Inflammatory macrophage treated with lipopolysaccharide for 1 hour (primary cell): Measurements from ENCODE around the gene IPO5.
"Not testable (repeated sequence)": the region's sequence is repeated elsewhere in the genome, so short reads cannot be mapped to it uniquely, and the experiment has no call there.

Experiments used
- DNase-seq, 2 donors: peaks; one replicate each; pipeline ENCODE4 v3.0.0-alpha.2; 2020 to 2022

The IPO5 gene

DNA sequence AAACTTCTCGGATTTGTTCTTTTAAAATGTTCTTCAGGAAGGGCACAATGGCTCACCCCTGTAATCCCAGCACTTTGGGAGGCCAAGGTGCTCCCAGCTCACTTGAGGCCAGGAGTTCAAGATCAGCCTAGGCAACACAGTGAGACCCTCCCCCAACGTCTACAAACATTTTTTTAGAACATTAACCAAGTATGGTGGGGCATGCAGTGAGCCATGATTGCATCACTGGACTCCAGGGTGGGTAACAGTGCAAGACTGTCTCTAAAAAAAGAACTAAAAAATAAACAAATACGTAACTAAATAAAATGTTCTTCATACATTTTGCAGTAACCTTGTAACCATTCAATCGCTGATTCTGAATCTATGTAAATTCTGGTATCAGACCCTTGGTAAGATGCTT, 2.1 kb upstream of the IPO5 start:
- no peak for DNase-seq

DNA sequence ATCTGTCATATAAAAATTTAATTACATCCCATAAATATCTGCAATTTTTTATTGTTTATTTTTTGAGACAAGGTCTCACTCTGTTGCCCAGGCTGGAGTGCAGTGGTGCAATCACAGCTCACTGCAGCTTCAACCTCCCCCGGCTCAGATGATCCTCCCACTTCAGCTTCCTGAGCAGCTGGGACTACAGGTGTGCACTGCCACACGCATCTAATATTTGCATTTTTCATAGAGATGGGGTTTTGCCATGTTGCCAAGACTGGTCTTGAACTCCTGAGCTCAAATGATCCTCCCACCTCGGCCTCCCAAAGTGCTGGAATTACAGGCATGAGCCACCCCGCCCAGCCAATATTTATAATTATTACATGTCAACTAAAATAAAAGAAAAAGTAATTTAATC, 644 bp upstream of the IPO5 start:
- not testable (repeated sequence) for DNase-seq

- DNase-seq: no peak
Observed at GRCh38 chr13:97961340-97961739, 7.9 kb downstream of the IPO5 start.

DNA sequence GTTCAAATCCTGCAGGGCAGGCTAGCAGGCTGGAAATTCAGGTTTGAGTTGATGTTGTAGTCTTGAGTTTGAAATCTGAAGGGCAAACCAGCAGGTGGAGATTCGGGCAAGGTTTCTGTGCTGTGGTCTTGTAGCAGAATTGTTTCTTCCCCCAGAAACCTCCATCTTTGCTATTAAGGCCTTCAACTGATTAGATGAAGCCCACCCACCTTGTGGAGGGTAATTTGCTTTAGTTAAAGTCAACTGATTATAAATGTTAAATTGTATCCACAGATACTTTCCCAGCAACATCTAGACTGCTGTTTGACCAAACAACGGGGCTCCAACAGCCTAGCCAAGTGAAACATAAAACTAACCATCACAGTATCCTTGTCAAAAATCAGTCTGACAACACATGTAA, 9.4 kb downstream of the IPO5 start:
- no peak for DNase-seq

- no peak for DNase-seq
Observed at GRCh38 chr13:97967226-97967625, 13.8 kb downstream of the IPO5 start.

- DNase-seq: no peak
Observed at GRCh38 chr13:97967948-97968347, 14.5 kb downstream of the IPO5 start.

DNA sequence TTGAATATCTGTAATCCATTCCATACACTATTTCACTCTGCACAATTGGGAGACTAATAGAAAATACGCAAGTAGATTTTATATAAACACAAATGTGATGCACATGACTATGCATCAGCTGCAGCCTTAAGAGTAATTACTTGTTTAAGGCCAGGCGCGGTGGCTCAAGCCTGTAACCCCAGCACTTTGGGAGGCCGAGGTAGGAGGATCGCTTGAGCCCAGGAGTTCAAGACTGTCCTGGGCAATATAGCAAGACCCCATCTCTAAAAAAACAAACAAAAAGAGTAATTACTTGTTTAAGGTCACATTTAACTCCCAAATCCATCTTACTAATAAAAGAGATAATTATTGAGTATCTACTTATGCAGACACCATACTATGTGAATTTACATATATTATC, 18.0 kb downstream of the IPO5 start:
- no peak for DNase-seq

- no peak for DNase-seq
Observed at GRCh38 chr13:97974773-97975172, 21.3 kb downstream of the IPO5 start.

GRCh38 chr13:97975280-97975847, 21.9 kb downstream of the IPO5 start:
- DNase-seq: no peak

DNA sequence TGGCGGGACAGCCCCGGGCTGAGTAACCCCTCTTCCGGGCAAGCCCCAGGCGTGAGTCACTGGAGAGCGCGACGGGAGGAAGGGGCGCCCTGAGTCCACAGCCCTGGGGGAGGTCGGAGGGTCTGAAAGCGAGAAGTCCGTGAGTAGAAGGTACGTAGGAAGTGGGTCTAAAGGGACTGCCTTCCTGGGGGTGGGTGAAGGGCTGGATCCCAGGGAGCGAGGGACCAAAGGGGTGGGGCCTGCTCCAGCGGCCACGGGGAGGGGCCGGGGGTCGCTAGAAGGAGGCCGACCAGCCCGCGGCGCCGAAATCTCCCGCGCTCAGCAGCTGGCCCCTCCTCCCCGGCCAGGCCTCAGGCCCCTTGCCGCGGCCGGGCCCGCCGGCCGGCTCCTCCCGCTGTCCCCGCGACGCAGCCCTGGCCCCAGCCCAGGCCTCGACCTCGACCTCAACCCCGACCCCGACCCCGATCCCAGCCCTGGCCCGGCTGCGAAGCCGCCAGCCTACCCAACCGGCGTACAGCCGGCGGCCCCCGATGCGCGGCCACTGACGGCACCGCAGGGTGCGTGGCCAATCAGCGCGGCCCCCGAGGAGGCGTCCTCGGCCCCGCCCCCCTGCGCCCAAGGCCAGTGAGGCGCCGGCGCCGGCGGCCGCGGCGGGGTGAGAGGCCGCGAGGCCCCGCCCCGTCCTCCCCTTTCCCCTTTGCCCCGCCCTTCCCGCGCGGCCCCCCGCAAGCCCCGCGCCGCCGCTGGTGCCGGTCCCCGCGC, 22.6 kb downstream of the IPO5 start:
- peak; percentile 82 to 84 for DNase-seq

DNA sequence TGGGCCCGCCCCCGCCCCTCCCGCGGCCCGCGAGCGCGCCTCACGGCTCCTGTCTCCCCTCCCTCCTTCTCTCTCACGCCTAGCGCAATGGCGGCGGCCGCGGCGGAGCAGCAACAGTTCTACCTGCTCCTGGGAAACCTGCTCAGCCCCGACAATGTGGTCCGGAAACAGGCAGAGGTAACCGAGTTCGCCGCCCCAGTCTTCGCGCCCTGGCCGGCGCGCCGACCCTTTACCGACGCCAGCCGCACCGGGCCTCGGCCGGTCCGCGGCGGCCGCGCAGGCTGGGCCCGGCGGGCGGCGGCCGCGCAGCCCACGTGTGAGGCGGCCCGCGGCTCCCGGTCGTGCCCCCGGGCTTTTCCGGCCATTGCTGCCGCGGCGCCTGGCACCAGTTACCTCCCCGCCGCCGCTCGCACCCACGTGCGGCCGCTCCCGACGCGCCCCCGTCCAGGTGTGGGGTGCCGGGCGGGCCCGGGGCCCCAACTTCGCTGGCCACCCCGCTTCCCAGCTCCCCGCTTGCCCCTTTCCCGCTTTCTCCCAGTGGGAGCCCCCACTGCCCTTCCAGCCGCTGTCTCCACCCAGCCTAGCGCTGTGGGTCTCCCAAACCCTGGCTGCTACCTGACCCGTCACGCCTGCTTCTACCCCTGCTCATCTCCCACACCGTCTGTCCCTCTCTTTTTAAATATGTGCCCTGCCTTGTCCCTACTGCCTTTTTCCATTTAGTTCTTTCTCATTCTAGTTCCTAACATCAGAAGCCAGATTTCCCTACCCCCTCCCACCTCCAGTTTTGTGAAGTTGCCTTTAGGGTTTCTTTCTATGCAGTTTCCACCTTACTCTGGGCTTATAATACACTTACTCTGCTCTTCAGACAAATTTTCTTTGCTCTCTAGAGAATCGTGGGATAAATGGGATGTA, 23.4 kb downstream of the IPO5 start:
- peak; percentile 8 to 15 for DNase-seq

DNA sequence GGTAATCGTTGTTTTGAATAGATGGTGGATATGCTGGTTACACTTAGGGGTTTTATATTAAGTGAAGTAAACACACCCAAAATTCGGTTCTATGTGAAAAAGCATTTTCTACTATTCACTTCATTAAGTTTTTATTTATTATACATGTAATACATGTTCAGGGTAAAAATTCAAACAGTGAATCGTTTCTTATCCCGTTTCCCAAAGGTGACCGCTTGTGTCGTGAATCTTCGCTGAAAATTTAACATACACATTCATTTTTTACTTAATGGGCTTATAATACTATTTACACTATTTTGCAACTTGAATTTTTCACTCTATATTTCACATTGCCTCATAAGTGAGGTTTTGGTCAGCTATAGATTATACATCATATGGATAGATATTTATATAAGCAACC, 24.5 kb downstream of the IPO5 start:
- no peak for DNase-seq

DNA sequence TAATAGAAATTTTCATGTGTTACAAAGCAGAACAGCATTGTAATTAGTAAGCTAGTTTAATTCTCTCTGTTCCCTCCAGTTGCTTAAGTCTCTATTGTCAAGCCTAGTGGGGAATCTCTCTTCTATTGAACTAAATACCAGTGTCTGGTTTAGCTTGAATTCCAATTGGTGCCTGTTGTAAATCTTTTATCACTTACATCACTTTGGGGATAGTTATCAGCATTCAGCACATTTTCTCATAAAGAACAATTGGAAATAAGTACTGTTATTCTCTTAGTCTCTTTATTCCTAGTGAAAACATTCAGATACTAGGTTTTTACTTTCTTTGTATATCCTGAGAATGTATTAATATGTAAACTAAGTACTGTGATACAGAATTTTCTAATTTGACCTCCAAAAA, 25.2 kb downstream of the IPO5 start:
- DNase-seq: no peak

GRCh38 chr13:97979051-97979450, 25.6 kb downstream of the IPO5 start:
- DNase-seq: no peak

DNA sequence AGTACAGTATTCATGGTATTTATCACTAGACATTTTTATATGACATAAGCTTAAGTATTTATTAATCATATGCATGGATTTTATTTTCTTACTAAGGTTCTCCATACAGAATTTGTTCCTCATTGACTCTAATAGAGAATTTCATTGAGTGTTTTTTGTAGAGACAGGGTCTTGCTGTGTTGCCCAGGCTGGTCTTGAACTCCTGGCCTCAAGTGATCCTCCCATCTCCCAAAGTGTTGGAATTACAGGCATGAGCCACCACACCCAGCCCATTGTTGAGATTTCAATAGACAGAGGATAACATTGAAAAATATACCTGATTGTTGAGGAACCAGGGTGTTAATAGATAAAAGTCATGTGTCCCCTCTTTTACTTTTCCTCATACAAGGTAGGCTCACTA, 26.1 kb downstream of the IPO5 start:
- no peak for DNase-seq

- no peak for DNase-seq
Observed at GRCh38 chr13:97982286-97982685, 28.8 kb downstream of the IPO5 start.

- DNase-seq: peak; percentile 42 to 64
Observed at GRCh38 chr13:97986835-97987234, 33.4 kb downstream of the IPO5 start.

DNA sequence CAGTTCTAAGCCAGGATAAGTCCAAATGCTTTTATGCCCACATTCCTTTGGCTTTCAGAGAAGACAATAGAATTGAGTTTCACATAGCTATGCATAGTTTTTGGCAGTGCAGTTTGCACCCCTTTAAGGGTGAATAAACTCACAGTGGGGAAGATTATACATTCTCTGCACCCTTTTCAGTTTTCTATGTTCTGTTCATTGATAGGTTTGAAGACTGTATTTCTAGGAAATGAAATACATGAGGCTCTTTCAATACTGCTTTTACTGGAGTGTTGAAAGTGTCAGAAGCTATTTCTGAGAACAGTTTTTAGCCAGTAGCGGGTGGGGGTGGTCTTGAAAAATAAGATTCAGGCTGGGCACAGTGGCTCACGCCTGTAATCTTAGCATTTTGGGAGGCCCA, 46.2 kb downstream of the IPO5 start:
- DNase-seq: no peak

DNA sequence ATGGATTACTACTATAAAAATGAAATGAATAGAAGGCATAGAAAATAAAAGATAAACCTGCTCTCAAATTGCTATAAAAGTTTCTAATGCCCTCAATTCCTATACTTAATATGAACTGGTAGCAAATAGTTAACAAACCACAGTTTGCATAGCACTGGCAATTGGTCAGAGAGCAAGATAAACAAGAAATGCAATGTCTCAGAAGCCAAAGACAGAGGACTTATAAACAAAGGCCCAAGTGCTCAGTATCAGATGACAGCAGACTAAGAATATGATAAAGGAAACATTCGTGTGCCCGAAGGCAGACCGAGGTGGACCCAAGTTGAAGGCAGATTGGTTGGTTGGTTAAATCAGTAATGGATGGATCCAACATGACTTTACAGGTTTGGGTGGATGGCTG, 50.6 kb downstream of the IPO5 start:
- no peak for DNase-seq

DNA sequence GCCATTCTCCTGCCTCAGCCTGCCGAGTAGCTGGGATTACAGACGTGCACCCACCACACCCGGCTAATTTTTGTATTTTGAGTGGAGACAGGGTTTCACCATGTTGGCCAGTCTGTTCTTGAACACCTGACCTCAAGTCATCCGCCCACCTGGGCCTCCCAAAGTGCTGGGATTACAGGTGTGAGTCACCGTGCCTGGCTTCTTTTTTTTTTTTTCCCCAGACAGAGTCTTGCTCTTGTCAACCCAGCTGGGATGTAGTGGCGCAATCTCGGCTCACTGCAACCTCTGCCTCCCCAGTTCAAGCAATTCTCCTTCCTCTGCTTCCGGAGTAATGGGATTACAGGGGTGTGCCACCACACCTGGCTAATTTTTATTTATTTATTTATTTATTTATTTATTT, 51.5 kb downstream of the IPO5 start:
- not testable (repeated sequence) for DNase-seq

- no peak for DNase-seq
Observed at GRCh38 chr13:98007001-98007400, 53.5 kb downstream of the IPO5 start.

DNA sequence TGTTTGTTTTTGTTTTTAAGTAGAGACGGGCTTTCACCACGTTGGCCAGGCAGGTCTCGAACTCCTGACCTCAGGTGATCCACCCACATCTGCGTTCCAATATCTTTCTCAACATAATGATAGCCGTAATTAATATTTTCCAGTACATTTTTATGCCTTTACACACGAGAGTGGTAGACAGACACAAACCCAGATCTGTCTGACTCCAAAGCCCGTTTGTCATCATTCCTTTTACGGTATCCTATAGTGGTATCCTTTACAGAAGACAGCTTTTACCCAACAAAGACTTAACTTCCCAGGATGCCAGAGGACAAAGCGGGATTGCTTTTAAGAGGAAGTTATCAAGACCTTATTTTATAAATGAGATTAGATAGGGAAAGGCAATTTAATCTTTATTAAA, 59.8 kb downstream of the IPO5 start:
- no peak for DNase-seq

- peak in 1 of 2 donors; percentile 4 for DNase-seq
Observed at GRCh38 chr13:98014766-98015165, 61.3 kb downstream of the IPO5 start.

GRCh38 chr13:98018293-98018692, 64.8 kb downstream of the IPO5 start:
- DNase-seq: no peak
